Activated naive CD8-positive, alpha-beta T cell (primary cell): ENCODE results near the gene ANKS4B.
A peak's percentile ranks its signal among the peaks of the same experiment; 100 is the strongest.
"Not testable (repeated sequence)": the region's sequence is repeated elsewhere in the genome, so short reads cannot be mapped to it uniquely, and the experiment has no call there.

Experiments
- H3K27ac Mint-ChIP-seq: one replicate; pipeline ENCODE4 v1.8.0; 2021; ENCODE audit warnings: mixed read lengths
- H3K27me3 Mint-ChIP-seq: one replicate; pipeline ENCODE4 v1.8.0; 2021; ENCODE audit warnings: mixed read lengths
- H3K36me3 Mint-ChIP-seq: one replicate; pipeline ENCODE4 v1.8.0; 2021; ENCODE audit warnings: mixed read lengths
- H3K4me1 Mint-ChIP-seq: one replicate; pipeline ENCODE4 v1.8.0; 2021; ENCODE audit warnings: low read depth, mixed read lengths
- H3K4me3 Mint-ChIP-seq: one replicate; pipeline ENCODE4 v1.8.0; 2021; ENCODE audit warnings: mild to moderate bottlenecking, mixed read lengths
- H3K9me3 Mint-ChIP-seq: one replicate; pipeline ENCODE4 v1.8.0; 2021; ENCODE audit warnings: low read depth, mixed read lengths

Gene ANKS4B

GRCh38 chr16:21263640-21264570 is 30.4 kb downstream of the ANKS4B start:
- Mint-ChIP-seq H3K4me3 (no peak overlapping the region), H3K27me3 (no peaks in the 10 kb centered on the region), H3K9me3 (no peaks in the 10 kb centered on the region), H3K36me3 (no peaks in the 10 kb centered on the region), H3K4me1 (no peaks in the 10 kb centered on the region), H3K27ac (no peak overlapping the region)

- H3K36me3 Mint-ChIP-seq, result no peaks in the 10 kb centered on the region
- no peaks in the 10 kb centered on the region for H3K27me3 Mint-ChIP-seq
- H3K4me3 Mint-ChIP-seq, result no peak overlapping the region
- no peaks in the 10 kb centered on the region for H3K9me3 Mint-ChIP-seq
- H3K27ac Mint-ChIP-seq, result no peak overlapping the region
- no peaks in the 10 kb centered on the region for H3K4me1 Mint-ChIP-seq
Measured at GRCh38 chr16:21264571-21265036, 31.1 kb downstream of the ANKS4B start.

- Mint-ChIP-seq H3K36me3 (no peaks in the 10 kb centered on the region), H3K27me3 (no peaks in the 10 kb centered on the region), H3K9me3 (no peaks in the 10 kb centered on the region), H3K4me3 (no peak overlapping the region), H3K27ac (no peak overlapping the region), H3K4me1 (no peaks in the 10 kb centered on the region)
Measured at GRCh38 chr16:21265104-21265837, 31.8 kb downstream of the ANKS4B start.

- Mint-ChIP-seq H3K27ac (no peak overlapping the region), H3K9me3 (no peaks in the 10 kb centered on the region), H3K4me3 (no peak overlapping the region), H3K36me3 (no peaks in the 10 kb centered on the region), H3K27me3 (peaks cover under 1% of the 10 kb centered on the region), H3K4me1 (no peaks in the 10 kb centered on the region)
Measured at GRCh38 chr16:21267298-21267697, 33.8 kb downstream of the ANKS4B start.

- Mint-ChIP-seq H3K27ac (no peak overlapping the region), H3K36me3 (no peaks in the 10 kb centered on the region), H3K4me3 (no peak overlapping the region), H3K27me3 (peaks cover 2% of the 10 kb centered on the region), H3K4me1 (no peaks in the 10 kb centered on the region), H3K9me3 (no peaks in the 10 kb centered on the region)
Measured at GRCh38 chr16:21268236-21268635, 34.7 kb downstream of the ANKS4B start.

- H3K9me3 Mint-ChIP-seq, result no peaks in the 10 kb centered on the region
- H3K4me3 Mint-ChIP-seq, result no peak overlapping the region
- H3K27ac Mint-ChIP-seq, result no peak overlapping the region
- H3K27me3 Mint-ChIP-seq, result peaks cover 25% of the 10 kb centered on the region
- H3K36me3 Mint-ChIP-seq, result no peaks in the 10 kb centered on the region
- no peaks in the 10 kb centered on the region for H3K4me1 Mint-ChIP-seq
Measured at GRCh38 chr16:21272253-21272652, 38.8 kb downstream of the ANKS4B start.

GRCh38 chr16:21272763-21273162 is 39.3 kb downstream of the ANKS4B start:
- H3K27me3 Mint-ChIP-seq, result peaks cover 28% of the 10 kb centered on the region
- not testable (repeated sequence) for H3K4me3 Mint-ChIP-seq, H3K36me3 Mint-ChIP-seq, H3K27ac Mint-ChIP-seq, H3K4me1 Mint-ChIP-seq, H3K9me3 Mint-ChIP-seq

- H3K27ac Mint-ChIP-seq, result no peak overlapping the region
- peaks cover 37% of the 10 kb centered on the region for H3K27me3 Mint-ChIP-seq
- no peaks in the 10 kb centered on the region for H3K9me3 Mint-ChIP-seq
- H3K4me1 Mint-ChIP-seq, result peaks cover 6% of the 10 kb centered on the region
- no peak overlapping the region for H3K4me3 Mint-ChIP-seq
- no peaks in the 10 kb centered on the region for H3K36me3 Mint-ChIP-seq
Measured at GRCh38 chr16:21274172-21274726, 40.8 kb downstream of the ANKS4B start.

- Mint-ChIP-seq H3K27me3 (peaks cover 45% of the 10 kb centered on the region), H3K36me3 (no peaks in the 10 kb centered on the region), H3K4me1 (peaks cover 6% of the 10 kb centered on the region), H3K4me3 (no peak overlapping the region), H3K9me3 (no peaks in the 10 kb centered on the region), H3K27ac (no peak overlapping the region)
Measured at GRCh38 chr16:21275529-21275928, 42.0 kb downstream of the ANKS4B start.

- Mint-ChIP-seq H3K4me1 (peaks cover 6% of the 10 kb centered on the region), H3K36me3 (no peaks in the 10 kb centered on the region), H3K4me3 (no peak overlapping the region), H3K27me3 (peaks cover 46% of the 10 kb centered on the region), H3K27ac (no peak overlapping the region), H3K9me3 (no peaks in the 10 kb centered on the region)
Measured at GRCh38 chr16:21276090-21276489, 42.6 kb downstream of the ANKS4B start.

- H3K4me1 Mint-ChIP-seq, result peaks cover 6% of the 10 kb centered on the region
- peaks cover 55% of the 10 kb centered on the region for H3K27me3 Mint-ChIP-seq
- H3K36me3 Mint-ChIP-seq, result no peaks in the 10 kb centered on the region
- no peak overlapping the region for H3K4me3 Mint-ChIP-seq
- H3K27ac Mint-ChIP-seq, result no peak overlapping the region
- no peaks in the 10 kb centered on the region for H3K9me3 Mint-ChIP-seq
Measured at GRCh38 chr16:21277045-21277926, 43.8 kb downstream of the ANKS4B start.

- Mint-ChIP-seq H3K27ac (no peak within 1 kb of the TSS), H3K36me3 (no peaks in the 10 kb centered on the region), H3K27me3 (peaks cover 54% of the 10 kb centered on the region), H3K4me1 (peaks cover 6% of the 10 kb centered on the region), H3K4me3 (peak within 1 kb of the TSS; percentile 46), H3K9me3 (no peaks in the 10 kb centered on the region)
Measured at GRCh38 chr16:21277927-21278706, 44.6 kb downstream of the ANKS4B start, which contains the start of gene CRYM. Gene CRYM, minus strand, starts transcription at chr16:21278290. Its CDS starts 39 bp downstream, at chr16:21278251.

- peaks cover 11% of the 10 kb centered on the region for H3K4me1 Mint-ChIP-seq
- H3K4me3 Mint-ChIP-seq, result no peak overlapping the region
- no peaks in the 10 kb centered on the region for H3K36me3 Mint-ChIP-seq
- H3K9me3 Mint-ChIP-seq, result peaks cover 2% of the 10 kb centered on the region
- H3K27me3 Mint-ChIP-seq, result peaks cover 57% of the 10 kb centered on the region
- no peak overlapping the region for H3K27ac Mint-ChIP-seq
Measured at GRCh38 chr16:21279501-21279900, 46.0 kb downstream of the ANKS4B start.
